K562 (cell line): Measurements from ENCODE around the gene S100P. TPM values are rescaled to one million over a fixed set of nuclear protein-coding genes. Genes with fewer than 3 reads are reported as not detected.

Source experiments
- E2F4 ChIP-seq: sonication (generic); formaldehyde crosslinking; IDR thresholded peaks from 2 replicates; pipeline ENCODE4 v1.8.0; 2022; ENCODE audit warnings: mild to moderate bottlenecking, low read depth, missing genetic modification reagents
- E4F1 ChIP-seq: fragments of 250-450 bp; sonication (Bioruptor Pico); IDR thresholded peaks from 2 replicates; pipeline ENCODE4 v1.5.0; 2021; ENCODE audit warnings: mild to moderate bottlenecking, borderline replicate concordance
- GABPB2 ChIP-seq: fragments of 250-450 bp; sonication (Bioruptor Pico); conservative IDR thresholded peaks from 2 replicates; pipeline ENCODE4 v1.5.1; 2021; ENCODE audit warnings: mild to moderate bottlenecking
- KLF1 ChIP-seq: fragments of 450-650 bp; IDR thresholded peaks from 2 replicates; pipeline ENCODE4 v1.6.1; 2016; ENCODE audit warnings: missing genetic modification characterization, missing compliant biosample characterization
- SAFB2 ChIP-seq: fragments of 200-400 bp; formaldehyde crosslinking; IDR thresholded peaks from 2 replicates; pipeline ENCODE4 v1.6.1; 2018; ENCODE audit warnings: borderline replicate concordance, low read length, low read depth, moderate library complexity; ENCODE audit not compliant: severe bottlenecking
- SMARCE1 ChIP-seq: fragments of 450-650 bp; IDR thresholded peaks from 2 replicates; pipeline ENCODE4 v1.7.1; 2016; ENCODE audit warnings: mild to moderate bottlenecking
- STAT5B ChIP-seq: fragments of 250-450 bp; sonication (Bioruptor Pico); IDR thresholded peaks from 2 replicates; pipeline ENCODE4 v1.8.0; 2021; ENCODE audit warnings: mild to moderate bottlenecking, inconsistent platforms
- ZBTB26 ChIP-seq: fragments of 450-650 bp; formaldehyde crosslinking; IDR thresholded peaks from 2 replicates; pipeline ENCODE4 v1.4.0; 2022; ENCODE audit warnings: missing genetic modification characterization
- ZBTB43 ChIP-seq: sonication (generic); formaldehyde crosslinking; IDR thresholded peaks from 2 replicates; pipeline ENCODE4 v1.8.0; 2023; ENCODE audit warnings: mild to moderate bottlenecking, missing genetic modification reagents
- ZBTB9 ChIP-seq: fragments of 450-650 bp; formaldehyde crosslinking; IDR thresholded peaks from 2 replicates; pipeline ENCODE4 v1.4.0; 2020; ENCODE audit warnings: mild to moderate bottlenecking, moderate library complexity
- ZHX1 ChIP-seq: fragments of 150-350 bp; conservative IDR thresholded peaks from 2 replicates; pipeline ENCODE4 v1.6.1; 2014; ENCODE audit warnings: low read length
- ZNF197 ChIP-seq: fragments of 200-800 bp; sonication (Bioruptor generic); IDR thresholded peaks from 2 replicates; pipeline ENCODE4 v1.6.1; 2016; ENCODE audit warnings: low read depth, missing genetic modification characterization, missing compliant biosample characterization
- ZNF655 ChIP-seq: fragments of 250-450 bp; sonication (Bioruptor Pico); IDR thresholded peaks from 2 replicates; pipeline ENCODE4 v1.5.0; 2021
- ZNF75A ChIP-seq: fragments of 450-650 bp; formaldehyde crosslinking; IDR thresholded peaks from 2 replicates; pipeline ENCODE4 v1.4.0; 2020; ENCODE audit warnings: mild to moderate bottlenecking
- ZNF766 ChIP-seq: fragments of 200-800 bp; sonication (Bioruptor generic); conservative IDR thresholded peaks from 2 replicates; pipeline ENCODE4 v1.6.1; 2016; ENCODE audit warnings: missing genetic modification characterization, missing compliant biosample characterization
- polyA plus RNA-seq, 8 experiments: library from polyadenylated mRNA; depleted of rRNA in 4 of 8; stranded (reverse) in 5 of 8; unstranded in 3 of 8; fragments of >200 nt; fragmentation: Nextera tagmentation in 2 of 8; fragmentation: Illumina TruSeq in 1 of 8; extraction: Ambion mirVana in 2 of 8; extraction: Trizol in 1 of 8; gene quantifications; 2 replicates each; pipeline versions ENCODE4 v1.2.1 to v1.2.3, GENCODE V29; 2011 to 2014; ENCODE audit warnings: inconsistent platforms in 1 of 8, missing spikeins in 1 of 8
- total RNA-seq, 7 experiments: library from RNA; depleted of rRNA in 6 of 7; stranded (reverse); fragments of >200 nt in 6 of 7; fragmentation: Illumina TruSeq in 2 of 7; extraction: Trizol in 2 of 7; gene quantifications; 2 replicates each; pipeline versions ENCODE4 v1.2.1 to v1.2.3, GENCODE V29; 2011 to 2021; ENCODE audit warnings: low replicate concordance in 1 of 7

Gene S100P
- total and polyA plus RNA-seq, 9 of the 15 experiments (the other 6 are each of a cell fraction or from before 2014, with no cell fraction given), result 4.1 to 23.8 (median 7.5) TPM

GRCh38 chr4:6688879-6689505, 4.7 kb upstream of the S100P start (continued):
- TF ChIP-seq E2F4 (CRISPR knock-in tag) (no peak), ZNF655 (CRISPR knock-in tag) (no peak), STAT5B (CRISPR knock-in tag) (no peak), GABPB2 (no peak), E4F1 (CRISPR knock-in tag) (no peak), ZNF766 (CRISPR knock-in tag) (0 out of 2 replicates have a peak, but pooled peaks have one; percentile 17), ZBTB26 (CRISPR knock-in tag) (no peak), ZNF197 (CRISPR knock-in tag) (no peak), ZBTB43 (CRISPR knock-in tag) (no peak; the same call in 1 of the 2 replicates), ZNF75A (no peak), ZHX1 (no peak), KLF1 (tag) (no peak; the same call in 1 of the 2 replicates), ZBTB9 (0 out of 2 replicates have a peak, but pooled peaks have one; percentile 22), SMARCE1 (peak; percentile 76), SAFB2 (no peak)
